GM23338 (cell line): ENCODE results near the gene TPM2. TPM values are rescaled to one million over a fixed set of nuclear protein-coding genes. Genes with fewer than 3 reads are reported as not detected.

ENCODE experiments used
- ATAC-seq: fragments of 200-7000 bp; cut with Tn5 transposase; 3 replicates; pipeline ENCODE4 v1.9.1; 2020
- DNase-seq: peaks from one replicate; pipeline ENCODE4 v3.0.0-alpha.2; 2015; ENCODE audit warnings: low spot score
- H2AFZ ChIP-seq: fragments of 200-600 bp; sonication (generic); 2 replicates; pipeline ENCODE4 v1.8.0; 2016; ENCODE audit warnings: antibody characterized with exemption, mild to moderate bottlenecking, moderate library complexity
- H3F3A ChIP-seq: fragments of 200-600 bp; sonication (generic); replicated peaks from 2 replicates; pipeline ENCODE4 v1.8.0; 2017; ENCODE audit warnings: antibody characterized with exemption, mixed run types, low read depth
- H3K27ac ChIP-seq: fragments of 200-600 bp; sonication (generic); 2 replicates; pipeline ENCODE4 v1.6.1; 2016; ENCODE audit warnings: low read depth
- H3K27me3 ChIP-seq: fragments of 200-600 bp; sonication (generic); 2 replicates; pipeline ENCODE4 v1.8.0; 2016; ENCODE audit warnings: mild to moderate bottlenecking, mixed run types, moderate library complexity; ENCODE audit not compliant: insufficient read depth
- H3K36me3 ChIP-seq: fragments of 200-600 bp; sonication (generic); 2 replicates; pipeline ENCODE4 v1.8.0; 2016; ENCODE audit warnings: mild to moderate bottlenecking; ENCODE audit not compliant: insufficient read depth
- H3K4me1 ChIP-seq: fragments of 200-600 bp; sonication (generic); 2 replicates; pipeline ENCODE4 v1.8.0; 2016; ENCODE audit warnings: mild to moderate bottlenecking, moderate library complexity; ENCODE audit not compliant: insufficient read depth
- H3K4me2 ChIP-seq: fragments of 200-600 bp; sonication (generic); 2 replicates; pipeline ENCODE4 v1.7.1; 2017; ENCODE audit warnings: mixed run types
- H3K4me3 ChIP-seq: fragments of 200-600 bp; sonication (generic); 2 replicates; pipeline ENCODE4 v1.6.1; 2016; ENCODE audit warnings: mixed run types
- H3K79me2 ChIP-seq: fragments of 200-600 bp; sonication (generic); replicated peaks from 2 replicates; pipeline ENCODE4 v1.8.0; 2017; ENCODE audit warnings: mild to moderate bottlenecking; ENCODE audit not compliant: insufficient read depth
- H3K9me2 ChIP-seq: fragments of 200-600 bp; sonication (generic); 2 replicates; pipeline ENCODE4 v1.8.0; 2017; ENCODE audit not compliant: insufficient read depth
- H4K20me1 ChIP-seq: fragments of 200-600 bp; sonication (generic); replicated peaks from 2 replicates; pipeline ENCODE4 v1.8.0; 2017; ENCODE audit warnings: mild to moderate bottlenecking; ENCODE audit not compliant: insufficient read depth
- H3K27ac Mint-ChIP-seq: 2 replicates; pipeline ENCODE4 v1.8.0; 2020; ENCODE audit warnings: inconsistent platforms, mild to moderate bottlenecking, moderate library complexity, mixed read lengths
- H3K27me3 Mint-ChIP-seq: 3 replicates; pipeline ENCODE4 v1.8.0; 2022; ENCODE audit warnings: low read depth, mild to moderate bottlenecking, moderate library complexity, mixed read lengths, inconsistent platforms; ENCODE audit not compliant: insufficient read depth, poor library complexity
- H3K36me3 Mint-ChIP-seq: 3 replicates; pipeline ENCODE4 v1.8.0; 2021; ENCODE audit warnings: low read depth, mild to moderate bottlenecking, inconsistent platforms, moderate library complexity, mixed read lengths
- H3K4me1 Mint-ChIP-seq: 3 replicates; pipeline ENCODE4 v1.8.0; 2020; ENCODE audit warnings: mild to moderate bottlenecking, inconsistent platforms, mixed read lengths
- H3K4me3 Mint-ChIP-seq: 3 replicates; pipeline ENCODE4 v1.8.0; 2021; ENCODE audit warnings: moderate library complexity, mild to moderate bottlenecking, inconsistent platforms, mixed read lengths
- H3K9me3 Mint-ChIP-seq: 3 replicates; pipeline ENCODE4 v1.8.0; 2020; ENCODE audit warnings: moderate library complexity, mild to moderate bottlenecking, inconsistent platforms, mixed read lengths
- EZH2phosphoT487 ChIP-seq: fragments of 200-600 bp; sonication (generic); IDR thresholded peaks from one replicate; pipeline ENCODE4 v1.8.1; 2018; ENCODE audit warnings: antibody characterized with exemption; ENCODE audit not compliant: unreplicated experiment
- polyA plus RNA-seq: library from polyadenylated mRNA; unstranded; fragments of >200 nt; fragmentation: Nextera tagmentation; extraction: Ambion mirVana; gene quantifications from 2 replicates; pipeline ENCODE4 v1.2.1, GENCODE V29; 2016
- total RNA-seq: library from RNA; depleted of rRNA; stranded (reverse); fragments of >200 nt; shearing (Covaris generic); gene quantifications from 2 replicates; pipeline ENCODE4 v1.2.3, GENCODE V29; 2014
- TF ChIP-seq, protein P1 (sequence below): IDR thresholded peaks from 2 replicates; pipeline ENCODE4 v1.6.1; 2016; ENCODE audit warnings: antibody characterized with exemption
- TF ChIP-seq, protein P2 (sequence below): fragments of 250-450 bp; sonication (Bioruptor Pico); IDR thresholded peaks from 2 replicates; pipeline ENCODE4 v1.5.0; 2020; ENCODE audit warnings: mild to moderate bottlenecking, moderate library complexity

The TPM2 gene
- total and polyA plus RNA-seq, 2 experiments from 2014 or later, result 116 to 488 TPM

GRCh38 chr9:35728041-35728971 is 38.6 kb upstream of the TPM2 start:
- peak; percentile 6 for ATAC-seq
- Histone ChIP-seq H3K4me1 (peaks cover 41% of the 10 kb centered on the region), H3K4me2 (peak overlapping the region; percentile 53), H3K4me3 (peak overlapping the region; percentile 26), H2AFZ (no peak overlapping the region), H3F3A (peaks cover 3% of the 10 kb centered on the region; the same call in 1 of the 2 replicates), H3K27ac (peak overlapping the region; percentile 1), H3K9me2 (no peaks in the 10 kb centered on the region), H3K27me3 (no peaks in the 10 kb centered on the region), H4K20me1 (peaks cover 4% of the 10 kb centered on the region; the same call in 1 of the 2 replicates), H3K79me2 (peaks cover 43% of the 10 kb centered on the region), H3K36me3 (peaks cover 10% of the 10 kb centered on the region)
- peak; percentile 92 for DNase-seq
- Mint-ChIP-seq H3K9me3 (no peaks in the 10 kb centered on the region; the same call in 2 of the 3 replicates), H3K27me3 (peaks cover 8% of the 10 kb centered on the region), H3K36me3 (peaks cover 25% of the 10 kb centered on the region), H3K27ac (no peak overlapping the region), H3K4me3 (no peak overlapping the region), H3K4me1 (peaks cover 12% of the 10 kb centered on the region)
- TF ChIP-seq, protein P1, sequence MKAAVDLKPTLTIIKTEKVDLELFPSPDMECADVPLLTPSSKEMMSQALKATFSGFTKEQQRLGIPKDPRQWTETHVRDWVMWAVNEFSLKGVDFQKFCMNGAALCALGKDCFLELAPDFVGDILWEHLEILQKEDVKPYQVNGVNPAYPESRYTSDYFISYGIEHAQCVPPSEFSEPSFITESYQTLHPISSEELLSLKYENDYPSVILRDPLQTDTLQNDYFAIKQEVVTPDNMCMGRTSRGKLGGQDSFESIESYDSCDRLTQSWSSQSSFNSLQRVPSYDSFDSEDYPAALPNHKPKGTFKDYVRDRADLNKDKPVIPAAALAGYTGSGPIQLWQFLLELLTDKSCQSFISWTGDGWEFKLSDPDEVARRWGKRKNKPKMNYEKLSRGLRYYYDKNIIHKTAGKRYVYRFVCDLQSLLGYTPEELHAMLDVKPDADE, result 0 out of 2 replicates have a peak, but pooled peaks have one; percentile 37
- TF ChIP-seq EZH2phosphoT487, result no peak
- TF ChIP-seq, protein P2, sequence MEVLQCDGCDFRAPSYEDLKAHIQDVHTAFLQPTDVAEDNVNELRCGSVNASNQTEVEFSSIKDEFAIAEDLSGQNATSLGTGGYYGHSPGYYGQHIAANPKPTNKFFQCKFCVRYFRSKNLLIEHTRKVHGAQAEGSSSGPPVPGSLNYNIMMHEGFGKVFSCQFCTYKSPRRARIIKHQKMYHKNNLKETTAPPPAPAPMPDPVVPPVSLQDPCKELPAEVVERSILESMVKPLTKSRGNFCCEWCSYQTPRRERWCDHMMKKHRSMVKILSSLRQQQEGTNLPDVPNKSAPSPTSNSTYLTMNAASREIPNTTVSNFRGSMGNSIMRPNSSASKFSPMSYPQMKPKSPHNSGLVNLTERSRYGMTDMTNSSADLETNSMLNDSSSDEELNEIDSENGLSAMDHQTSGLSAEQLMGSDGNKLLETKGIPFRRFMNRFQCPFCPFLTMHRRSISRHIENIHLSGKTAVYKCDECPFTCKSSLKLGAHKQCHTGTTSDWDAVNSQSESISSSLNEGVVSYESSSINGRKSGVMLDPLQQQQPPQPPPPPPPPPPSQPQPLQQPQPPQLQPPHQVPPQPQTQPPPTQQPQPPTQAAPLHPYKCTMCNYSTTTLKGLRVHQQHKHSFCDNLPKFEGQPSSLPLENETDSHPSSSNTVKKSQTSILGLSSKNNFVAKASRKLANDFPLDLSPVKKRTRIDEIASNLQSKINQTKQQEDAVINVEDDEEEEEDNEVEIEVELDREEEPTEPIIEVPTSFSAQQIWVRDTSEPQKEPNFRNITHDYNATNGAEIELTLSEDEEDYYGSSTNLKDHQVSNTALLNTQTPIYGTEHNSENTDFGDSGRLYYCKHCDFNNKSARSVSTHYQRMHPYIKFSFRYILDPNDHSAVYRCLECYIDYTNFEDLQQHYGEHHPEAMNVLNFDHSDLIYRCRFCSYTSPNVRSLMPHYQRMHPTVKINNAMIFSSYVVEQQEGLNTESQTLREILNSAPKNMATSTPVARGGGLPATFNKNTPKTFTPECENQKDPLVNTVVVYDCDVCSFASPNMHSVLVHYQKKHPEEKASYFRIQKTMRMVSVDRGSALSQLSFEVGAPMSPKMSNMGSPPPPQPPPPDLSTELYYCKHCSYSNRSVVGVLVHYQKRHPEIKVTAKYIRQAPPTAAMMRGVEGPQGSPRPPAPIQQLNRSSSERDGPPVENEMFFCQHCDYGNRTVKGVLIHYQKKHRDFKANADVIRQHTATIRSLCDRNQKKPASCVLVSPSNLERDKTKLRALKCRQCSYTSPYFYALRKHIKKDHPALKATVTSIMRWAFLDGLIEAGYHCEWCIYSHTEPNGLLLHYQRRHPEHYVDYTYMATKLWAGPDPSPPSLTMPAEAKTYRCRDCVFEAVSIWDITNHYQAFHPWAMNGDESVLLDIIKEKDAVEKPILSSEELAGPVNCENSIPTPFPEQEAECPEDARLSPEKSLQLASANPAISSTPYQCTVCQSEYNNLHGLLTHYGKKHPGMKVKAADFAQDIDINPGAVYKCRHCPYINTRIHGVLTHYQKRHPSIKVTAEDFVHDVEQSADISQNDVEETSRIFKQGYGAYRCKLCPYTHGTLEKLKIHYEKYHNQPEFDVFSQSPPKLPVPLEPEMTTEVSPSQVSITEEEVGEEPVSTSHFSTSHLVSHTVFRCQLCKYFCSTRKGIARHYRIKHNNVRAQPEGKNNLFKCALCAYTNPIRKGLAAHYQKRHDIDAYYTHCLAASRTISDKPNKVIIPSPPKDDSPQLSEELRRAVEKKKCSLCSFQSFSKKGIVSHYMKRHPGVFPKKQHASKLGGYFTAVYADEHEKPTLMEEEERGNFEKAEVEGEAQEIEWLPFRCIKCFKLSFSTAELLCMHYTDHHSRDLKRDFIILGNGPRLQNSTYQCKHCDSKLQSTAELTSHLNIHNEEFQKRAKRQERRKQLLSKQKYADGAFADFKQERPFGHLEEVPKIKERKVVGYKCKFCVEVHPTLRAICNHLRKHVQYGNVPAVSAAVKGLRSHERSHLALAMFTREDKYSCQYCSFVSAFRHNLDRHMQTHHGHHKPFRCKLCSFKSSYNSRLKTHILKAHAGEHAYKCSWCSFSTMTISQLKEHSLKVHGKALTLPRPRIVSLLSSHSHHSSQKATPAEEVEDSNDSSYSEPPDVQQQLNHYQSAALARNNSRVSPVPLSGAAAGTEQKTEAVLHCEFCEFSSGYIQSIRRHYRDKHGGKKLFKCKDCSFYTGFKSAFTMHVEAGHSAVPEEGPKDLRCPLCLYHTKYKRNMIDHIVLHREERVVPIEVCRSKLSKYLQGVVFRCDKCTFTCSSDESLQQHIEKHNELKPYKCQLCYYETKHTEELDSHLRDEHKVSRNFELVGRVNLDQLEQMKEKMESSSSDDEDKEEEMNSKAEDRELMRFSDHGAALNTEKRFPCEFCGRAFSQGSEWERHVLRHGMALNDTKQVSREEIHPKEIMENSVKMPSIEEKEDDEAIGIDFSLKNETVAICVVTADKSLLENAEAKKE (CRISPR knock-in tag), result 0 out of 2 replicates have a peak, but pooled peaks have one; percentile 35
